Right ventricle myocardium superior (tissue), 1 donor: ENCODE data around the gene TRIM75. TPM values are rescaled to one million over a fixed set of nuclear protein-coding genes. Genes with fewer than 3 reads are reported as not detected.
"Not testable (repeated sequence)": the region's sequence is repeated elsewhere in the genome, so short reads cannot be mapped to it uniquely, and the experiment has no call there.

Source experiments
- ATAC-seq: fragments of 200-7000 bp; cut with Tn5 transposase; one replicate; pipeline ENCODE4 v1.9.1; 2020; ENCODE audit warnings: mild to moderate bottlenecking; ENCODE audit not compliant: poor library complexity
- DNase-seq: peaks from one replicate; pipeline ENCODE4 v3.0.0-alpha.2; 2020
- intact Hi-C: fragments of 100-400 bp; cut with DNase I; formaldehyde crosslinking; loops from one replicate; pipeline ENCODE4 v1.11.2; 2022
- total RNA-seq: library from RNA; stranded (reverse); fragmentation: NEBNext Ultra II Directional; extraction: Animal tissue kit (Norgen Biotek cat#: 25700); gene quantifications from one replicate; pipeline ENCODE4 v1.2.1, GENCODE V29; 2021
- donor health status: DM: no; HTN: yes; CAD: no; lungs with severe emphysema.

The TRIM75 gene
- total RNA-seq, 1 donor from 2014 or later = not detected

DNA sequence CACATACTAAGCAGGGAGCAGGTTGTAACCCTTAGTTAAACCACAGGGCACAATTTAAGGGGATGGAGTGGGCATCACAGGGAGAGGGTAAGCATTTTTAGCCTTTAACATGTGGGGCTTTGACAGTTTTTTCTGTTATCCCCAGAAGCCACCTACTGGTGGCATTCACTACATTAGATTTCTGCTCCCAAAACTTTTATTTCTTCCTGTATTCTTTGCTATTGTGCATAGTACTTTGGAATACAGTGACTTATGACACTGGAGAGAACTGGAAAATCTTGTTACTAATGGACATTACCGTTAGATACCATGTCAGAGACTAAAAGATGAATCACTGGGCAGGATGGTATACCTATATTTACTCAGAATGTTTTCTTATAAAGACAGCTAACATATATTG lies 7.3 kb downstream of the TRIM75 start:
- ATAC-seq (no peak), DNase-seq (no peak)
- intact Hi-C loops = no loop called here

DNA sequence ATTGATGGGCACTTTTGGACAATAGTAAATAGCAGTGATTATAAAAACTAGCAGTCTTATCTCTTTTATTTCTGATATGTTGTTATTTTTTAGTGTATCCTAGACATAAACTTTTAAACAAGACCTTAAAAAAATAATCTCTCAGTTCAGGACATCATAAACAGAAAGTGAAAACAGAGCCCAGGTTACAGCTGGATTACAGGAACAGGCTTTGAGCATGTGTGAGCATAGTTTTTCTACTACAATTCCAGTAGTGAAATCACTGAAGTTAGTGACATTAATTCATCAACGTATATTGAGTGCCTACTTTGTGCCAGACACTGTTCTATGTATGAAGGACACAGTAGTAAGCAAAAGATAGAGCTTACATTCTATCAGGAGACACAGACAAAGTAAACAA lies 16.9 kb downstream of the TRIM75 start:
- no peak for DNase-seq
- intact Hi-C loops = no loop called here
- ATAC-seq = no peak

- DNase-seq, intact Hi-C loops, ATAC-seq: not testable (repeated sequence)
These were observed 19.7 kb downstream of the TRIM75 start for GRCh38 chr4:165073346-165073745.

DNA sequence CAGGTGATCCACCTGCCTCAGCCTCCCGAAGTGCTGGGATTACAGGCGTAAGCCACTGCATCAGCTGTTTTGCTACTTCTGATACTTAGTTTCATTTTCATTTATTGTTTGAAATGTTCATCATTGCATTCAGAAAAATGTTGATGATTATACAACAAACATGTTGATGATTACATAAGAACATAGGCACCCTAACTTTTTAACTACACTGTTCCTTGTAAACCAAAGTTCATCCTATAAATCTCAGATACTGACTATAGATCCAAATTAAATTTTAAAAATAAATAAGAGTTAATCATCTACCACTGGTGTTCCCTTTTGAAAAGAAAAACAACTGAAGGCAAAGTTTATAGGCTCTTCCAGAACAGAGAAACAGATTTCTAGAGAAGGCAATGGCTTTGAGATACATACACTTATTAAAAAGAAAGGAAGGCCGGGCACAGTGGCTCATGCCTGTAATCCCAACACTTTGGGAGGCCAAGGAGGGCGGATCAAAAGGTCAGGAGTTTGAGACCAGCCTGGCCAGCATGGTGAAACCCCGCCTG lies 23.4 kb downstream of the TRIM75 start:
- intact Hi-C loops = no loop called here
- ATAC-seq = no peak
- no peak for DNase-seq

- peak; percentile 91 for ATAC-seq
- intact Hi-C loops = no loop called here
- peak; percentile 55 for DNase-seq
These were observed 25.8 kb downstream of the TRIM75 start for GRCh38 chr4:165079476-165079875.

DNA sequence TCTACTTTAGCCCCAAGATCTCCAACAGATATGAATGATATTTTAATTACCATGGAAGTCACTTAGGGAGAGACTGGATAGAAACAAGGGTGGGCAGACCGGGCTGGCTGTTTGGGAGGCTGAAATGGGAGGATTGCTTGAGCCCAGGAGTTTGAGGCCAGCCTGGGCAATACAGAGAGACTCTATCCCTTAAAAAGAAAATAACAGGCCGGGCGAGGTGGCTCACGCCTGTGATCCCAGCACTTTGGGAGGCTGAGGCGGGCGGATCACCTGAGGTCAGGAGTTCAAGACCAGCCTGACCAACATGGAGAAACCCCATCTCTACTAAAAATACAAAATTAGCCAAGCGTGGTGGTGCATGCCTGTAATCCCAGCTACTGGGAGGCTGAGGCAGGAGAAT lies 31.1 kb downstream of the TRIM75 start:
- ATAC-seq, DNase-seq, intact Hi-C loops: not testable (repeated sequence)

DNA sequence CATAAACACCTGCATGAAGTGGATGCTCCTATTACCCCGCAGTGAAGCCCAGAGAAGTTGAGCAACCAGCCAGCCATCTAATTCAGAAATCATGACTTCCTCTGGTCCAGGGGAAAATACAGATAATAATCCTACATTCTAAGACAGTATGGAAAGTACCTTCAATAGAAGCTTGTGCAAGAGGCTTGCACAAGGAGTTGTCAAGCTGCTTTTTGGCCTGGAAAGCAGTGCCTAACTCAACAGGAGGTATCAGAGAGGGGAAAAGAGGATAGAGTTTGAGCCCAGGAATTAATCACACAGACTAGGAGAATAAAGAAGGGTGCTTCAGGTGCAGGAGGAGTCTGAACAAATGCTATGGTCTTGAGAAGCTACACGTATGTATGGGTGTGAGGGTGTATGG lies 32.3 kb downstream of the TRIM75 start:
- intact Hi-C loops = no loop called here
- ATAC-seq = no peak
- no peak for DNase-seq

DNA sequence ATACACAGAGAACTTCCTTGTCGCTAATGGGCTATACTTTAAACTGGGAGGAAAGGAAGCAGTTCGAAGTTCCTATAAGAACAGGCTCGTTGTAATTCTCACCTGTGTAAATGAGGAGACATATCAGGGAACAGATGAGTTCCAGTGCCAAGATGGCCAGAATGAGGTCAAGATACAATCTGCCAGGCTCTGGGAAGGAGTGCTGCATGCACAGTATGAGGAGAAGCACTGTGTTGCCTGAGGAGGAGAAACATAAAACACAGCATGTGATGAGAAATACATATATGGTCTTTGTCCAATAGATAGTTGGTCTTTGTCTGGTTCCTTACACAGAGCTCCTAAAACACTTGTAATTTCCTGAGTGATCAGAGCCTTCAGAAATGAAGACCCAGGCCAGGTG lies 34.7 kb downstream of the TRIM75 start:
- ATAC-seq (no peak), DNase-seq (no peak)
- intact Hi-C loops = no loop called here

- intact Hi-C loops = loop anchor here (10.0 kb wide), 1 partner anchor 307 kb away; no protein-coding TSS in a partner anchor
- not testable (repeated sequence) for DNase-seq, ATAC-seq
These were observed 38.5 kb downstream of the TRIM75 start for GRCh38 chr4:165092187-165092586.

- no peak for ATAC-seq
- intact Hi-C loops = loop anchor here (10.0 kb wide), 1 partner anchor 310 kb away; no protein-coding TSS in a partner anchor
- DNase-seq = no peak
These were observed 41.2 kb downstream of the TRIM75 start for GRCh38 chr4:165094873-165095272.

GRCh38 chr4:165095291-165095690 lies 41.6 kb downstream of the TRIM75 start:
- DNase-seq (no peak), ATAC-seq (no peak)
- intact Hi-C loops = loop anchor here (10.0 kb wide), 1 partner anchor 310 kb away; no protein-coding TSS in a partner anchor

DNA sequence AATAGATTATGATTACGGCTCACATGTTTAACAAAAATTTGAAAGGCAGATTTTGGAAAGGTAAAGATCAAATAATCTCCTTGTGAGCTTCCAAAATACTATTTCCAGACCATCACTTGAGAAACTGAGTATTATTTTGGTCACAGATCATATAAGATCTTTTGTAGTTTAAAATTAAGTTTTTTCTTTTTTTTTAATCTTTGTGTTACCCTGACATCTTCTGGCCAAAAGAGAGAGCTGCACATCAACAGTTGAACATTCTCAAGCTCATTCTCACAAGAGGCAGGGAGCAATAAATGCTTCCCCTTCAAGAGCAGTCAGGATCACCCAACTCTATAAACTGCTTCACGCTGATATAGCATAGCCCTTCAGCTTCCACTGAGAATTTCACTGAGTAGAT lies 43.1 kb downstream of the TRIM75 start:
- ATAC-seq = no peak
- DNase-seq = no peak
- intact Hi-C loops = loop anchor here (10.0 kb wide), 1 partner anchor 312 kb away; no protein-coding TSS in a partner anchor

GRCh38 chr4:165101641-165102040 lies 48.0 kb downstream of the TRIM75 start:
- intact Hi-C loops = no loop called here
- no peak for ATAC-seq
- DNase-seq = no peak

GRCh38 chr4:165106518-165106917 lies 52.9 kb downstream of the TRIM75 start:
- DNase-seq (no peak), ATAC-seq (no peak)
- intact Hi-C loops = no loop called here

Other genes starting within 250 kb of the TRIM75 start
- gene APELA, start 176.7 kb upstream of the TRIM75 start, total RNA-seq = not detected
- 2.0 TPM for gene TRIM61, start 76.2 kb upstream of the TRIM75 start, total RNA-seq
- not detected for gene TRIM60, start 21.9 kb upstream of the TRIM75 start, total RNA-seq
- gene TMEM192, start 59.0 kb downstream of the TRIM75 start, total RNA-seq = 15.8 TPM
- gene KLHL2, start 153.7 kb downstream of the TRIM75 start, total RNA-seq = 7.3 TPM